Mesothelial cell of epicardium (in vitro differentiated cells): Measurements from ENCODE around the gene SLC41A3. TPM values are rescaled to one million over a fixed set of nuclear protein-coding genes. Genes with fewer than 3 reads are reported as not detected.

ENCODE experiments used
- DNase-seq, 2 experiments: peaks; one replicate each; pipeline ENCODE4 v3.0.0; 2021; ENCODE audit warnings: low spot score in 2 of 2; ENCODE audit not compliant: unreplicated experiment in 2 of 2
- H3K27ac Mint-ChIP-seq: 2 replicates; pipeline ENCODE4 v1.8.0; 2021; ENCODE audit warnings: mixed read lengths
- H3K27me3 Mint-ChIP-seq: 2 replicates; pipeline ENCODE4 v1.8.0; 2021; ENCODE audit warnings: low read depth, mixed read lengths
- H3K36me3 Mint-ChIP-seq: 2 replicates; pipeline ENCODE4 v1.8.0; 2021; ENCODE audit warnings: mixed read lengths
- H3K4me1 Mint-ChIP-seq: 2 replicates; pipeline ENCODE4 v1.8.0; 2021; ENCODE audit warnings: mixed read lengths
- H3K4me3 Mint-ChIP-seq: 2 replicates; pipeline ENCODE4 v1.8.0; 2021; ENCODE audit warnings: mild to moderate bottlenecking, moderate library complexity, mixed read lengths
- H3K9me3 Mint-ChIP-seq: 2 replicates; pipeline ENCODE4 v1.8.0; 2021; ENCODE audit warnings: mixed read lengths
- total RNA-seq: library from RNA; stranded (reverse); gene quantifications from 3 replicates; pipeline ENCODE4 v1.2.1, GENCODE V29; 2021
- TF ChIP-seq, protein P1 (sequence below): fragments of 200-600 bp; sonication (generic); IDR thresholded peaks from one replicate; pipeline ENCODE4 v1.5.0; 2021; ENCODE audit warnings: antibody characterized with exemption; ENCODE audit not compliant: unreplicated experiment

The SLC41A3 gene
- total RNA-seq, 1 donor from 2014 or later: 58.7 TPM

DNA sequence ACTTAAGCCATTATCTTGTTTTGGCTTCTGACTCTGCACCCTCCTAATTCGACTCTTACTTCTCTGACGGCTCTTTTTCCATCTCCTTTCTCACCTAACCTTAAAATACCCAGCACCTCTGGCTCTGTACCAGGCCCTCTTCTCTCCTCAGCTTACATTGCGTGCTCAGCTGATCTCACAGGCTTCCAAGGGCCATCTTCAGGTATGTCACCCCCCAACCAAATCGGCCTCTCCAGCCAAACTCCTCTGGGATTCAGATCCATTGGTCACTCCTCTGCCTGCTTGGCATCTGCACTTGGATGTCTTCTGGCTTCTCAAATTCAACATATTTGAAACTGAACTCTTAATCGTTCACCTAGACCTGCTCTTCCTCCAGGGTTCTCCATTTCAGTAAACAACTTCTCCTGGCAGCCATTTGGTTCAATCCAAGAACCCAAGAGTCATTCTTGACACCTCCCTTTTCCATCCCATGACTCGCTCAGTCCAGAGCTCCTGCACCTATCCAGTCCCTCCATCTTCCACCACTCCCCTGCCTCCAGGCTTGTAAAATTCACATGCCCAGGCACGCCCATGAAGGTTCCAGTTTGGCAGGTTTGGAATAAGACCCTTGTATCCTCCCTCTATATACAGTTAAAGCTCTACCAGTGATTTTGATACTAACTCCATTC is 35.2 kb upstream of the SLC41A3 start:
- peaks cover 6% of the 10 kb centered on the region for H3K4me1 Mint-ChIP-seq
- H3K36me3 Mint-ChIP-seq: no peaks in the 10 kb centered on the region
- peaks cover 10% of the 10 kb centered on the region for H3K9me3 Mint-ChIP-seq
- peaks cover 11% of the 10 kb centered on the region for H3K27me3 Mint-ChIP-seq
- TF ChIP-seq, protein P1, sequence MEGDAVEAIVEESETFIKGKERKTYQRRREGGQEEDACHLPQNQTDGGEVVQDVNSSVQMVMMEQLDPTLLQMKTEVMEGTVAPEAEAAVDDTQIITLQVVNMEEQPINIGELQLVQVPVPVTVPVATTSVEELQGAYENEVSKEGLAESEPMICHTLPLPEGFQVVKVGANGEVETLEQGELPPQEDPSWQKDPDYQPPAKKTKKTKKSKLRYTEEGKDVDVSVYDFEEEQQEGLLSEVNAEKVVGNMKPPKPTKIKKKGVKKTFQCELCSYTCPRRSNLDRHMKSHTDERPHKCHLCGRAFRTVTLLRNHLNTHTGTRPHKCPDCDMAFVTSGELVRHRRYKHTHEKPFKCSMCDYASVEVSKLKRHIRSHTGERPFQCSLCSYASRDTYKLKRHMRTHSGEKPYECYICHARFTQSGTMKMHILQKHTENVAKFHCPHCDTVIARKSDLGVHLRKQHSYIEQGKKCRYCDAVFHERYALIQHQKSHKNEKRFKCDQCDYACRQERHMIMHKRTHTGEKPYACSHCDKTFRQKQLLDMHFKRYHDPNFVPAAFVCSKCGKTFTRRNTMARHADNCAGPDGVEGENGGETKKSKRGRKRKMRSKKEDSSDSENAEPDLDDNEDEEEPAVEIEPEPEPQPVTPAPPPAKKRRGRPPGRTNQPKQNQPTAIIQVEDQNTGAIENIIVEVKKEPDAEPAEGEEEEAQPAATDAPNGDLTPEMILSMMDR: no peak
- H3K27ac Mint-ChIP-seq: no peak overlapping the region
- no peak overlapping the region for H3K4me3 Mint-ChIP-seq
- DNase-seq: peak in 1 of 2 experiments; percentile 20

DNA sequence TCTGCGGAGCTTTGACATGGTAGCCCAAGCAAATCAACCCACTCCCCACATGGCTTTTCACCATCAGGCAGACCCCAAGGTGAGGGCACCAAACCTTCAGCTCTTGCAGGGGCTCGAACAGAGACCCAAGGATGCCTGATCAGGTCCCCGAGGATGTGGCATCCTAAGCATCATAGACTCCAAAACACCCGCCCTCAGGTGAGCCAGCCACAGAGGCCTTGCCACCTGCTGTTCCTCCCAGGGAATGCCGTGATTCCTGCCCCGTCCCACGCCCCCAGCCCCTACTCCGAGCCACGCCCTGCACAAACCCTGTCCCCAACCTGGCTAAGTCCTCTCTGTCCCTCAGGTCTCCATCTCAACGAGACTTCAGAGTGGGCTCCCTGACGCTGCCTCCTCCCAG is 34.7 kb upstream of the SLC41A3 start:
- TF ChIP-seq, protein P1: no peak
- H3K36me3 Mint-ChIP-seq: no peaks in the 10 kb centered on the region
- H3K27me3 Mint-ChIP-seq: peaks cover 10% of the 10 kb centered on the region
- DNase-seq: peak in 1 of 2 experiments; percentile 28
- H3K27ac Mint-ChIP-seq: no peak overlapping the region
- H3K4me1 Mint-ChIP-seq: peaks cover 4% of the 10 kb centered on the region
- peaks cover 10% of the 10 kb centered on the region for H3K9me3 Mint-ChIP-seq
- no peak overlapping the region for H3K4me3 Mint-ChIP-seq

DNA sequence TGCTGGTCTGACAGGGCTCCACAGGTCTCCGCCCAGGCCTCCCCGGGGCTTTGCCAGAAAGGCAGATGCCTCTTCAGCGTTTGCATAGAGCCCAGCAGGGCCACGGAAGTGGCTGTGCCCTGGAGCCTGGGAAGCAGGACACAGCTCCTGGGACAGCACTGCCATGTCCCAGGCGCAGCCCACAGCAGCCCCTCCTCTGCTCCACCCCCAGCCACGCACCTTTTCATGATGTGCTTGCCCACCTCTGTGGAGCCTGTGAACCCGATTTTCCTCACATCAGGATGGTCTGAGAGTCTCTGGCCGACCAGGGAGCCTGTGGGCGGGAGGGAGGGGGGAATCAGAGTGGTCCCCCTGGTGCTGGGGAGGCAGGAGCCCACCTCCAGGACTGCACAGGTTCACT is 33.9 kb upstream of the SLC41A3 start:
- H3K4me1 Mint-ChIP-seq: peaks cover 4% of the 10 kb centered on the region
- H3K27ac Mint-ChIP-seq: no peak overlapping the region
- peak in 1 of 2 experiments; percentile 11 for DNase-seq
- H3K4me3 Mint-ChIP-seq: no peak overlapping the region
- no peaks in the 10 kb centered on the region for H3K36me3 Mint-ChIP-seq
- peaks cover 10% of the 10 kb centered on the region for H3K9me3 Mint-ChIP-seq
- peaks cover 10% of the 10 kb centered on the region for H3K27me3 Mint-ChIP-seq
- TF ChIP-seq, protein P1: no peak

DNA sequence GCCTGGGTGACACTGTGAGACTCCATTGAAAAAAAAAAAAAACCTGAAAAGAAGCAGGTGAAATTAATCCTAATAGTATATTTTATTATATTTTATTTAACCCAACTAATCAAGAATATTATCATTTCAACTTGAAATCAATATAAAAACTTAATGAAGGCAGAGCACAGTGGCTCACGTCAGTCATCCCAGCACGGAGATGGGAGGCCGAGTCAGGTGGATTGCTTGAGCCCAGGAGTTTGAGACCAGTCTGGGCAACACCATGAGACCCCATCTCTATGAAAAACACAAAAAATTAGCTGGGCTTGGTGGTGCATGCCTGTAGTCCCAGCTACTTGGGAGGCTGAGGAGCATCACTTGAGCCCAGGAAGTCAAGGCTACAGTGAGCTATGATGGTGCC is 33.3 kb upstream of the SLC41A3 start:
- DNase-seq: no peak
- H3K27me3 Mint-ChIP-seq: peaks cover 10% of the 10 kb centered on the region
- peaks cover 4% of the 10 kb centered on the region for H3K4me1 Mint-ChIP-seq
- no peak overlapping the region for H3K4me3 Mint-ChIP-seq
- no peak overlapping the region for H3K27ac Mint-ChIP-seq
- H3K36me3 Mint-ChIP-seq: no peaks in the 10 kb centered on the region
- H3K9me3 Mint-ChIP-seq: peaks cover 10% of the 10 kb centered on the region
- TF ChIP-seq, protein P1: no peak

DNA sequence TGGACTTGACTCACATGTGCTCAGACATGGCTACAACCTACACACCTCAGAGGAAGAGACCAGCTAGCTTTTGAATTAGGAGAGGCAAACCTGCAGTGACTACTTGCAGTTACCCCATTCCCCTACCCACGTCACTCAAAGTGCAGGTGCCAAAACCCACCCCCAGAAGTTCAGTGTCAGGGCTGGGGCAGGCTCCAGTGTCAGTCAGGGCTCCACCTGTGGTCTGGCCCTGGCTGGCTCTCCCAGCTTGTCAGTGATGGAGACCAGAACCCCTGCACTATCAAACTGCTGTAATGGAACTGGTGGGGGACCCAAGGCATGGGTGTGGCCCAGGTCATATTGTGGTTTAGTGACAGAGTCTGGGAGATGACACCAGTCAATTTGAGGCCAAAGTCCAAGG is 32.6 kb upstream of the SLC41A3 start:
- no peaks in the 10 kb centered on the region for H3K36me3 Mint-ChIP-seq
- peaks cover 10% of the 10 kb centered on the region for H3K9me3 Mint-ChIP-seq
- no peak overlapping the region for H3K4me3 Mint-ChIP-seq
- TF ChIP-seq, protein P1: no peak
- peaks cover 10% of the 10 kb centered on the region for H3K27me3 Mint-ChIP-seq
- H3K4me1 Mint-ChIP-seq: peaks cover 4% of the 10 kb centered on the region
- peak in 1 of 2 experiments; percentile 28 for DNase-seq
- no peak overlapping the region for H3K27ac Mint-ChIP-seq
